Measurements from ENCODE around the gene RXFP2. TPM values are rescaled to one million over a fixed set of nuclear protein-coding genes. Genes with fewer than 3 reads are reported as not detected.

RXFP2 gene
- total RNA-seq, 1 experiment from 2014 or later, result not detected

DNA sequence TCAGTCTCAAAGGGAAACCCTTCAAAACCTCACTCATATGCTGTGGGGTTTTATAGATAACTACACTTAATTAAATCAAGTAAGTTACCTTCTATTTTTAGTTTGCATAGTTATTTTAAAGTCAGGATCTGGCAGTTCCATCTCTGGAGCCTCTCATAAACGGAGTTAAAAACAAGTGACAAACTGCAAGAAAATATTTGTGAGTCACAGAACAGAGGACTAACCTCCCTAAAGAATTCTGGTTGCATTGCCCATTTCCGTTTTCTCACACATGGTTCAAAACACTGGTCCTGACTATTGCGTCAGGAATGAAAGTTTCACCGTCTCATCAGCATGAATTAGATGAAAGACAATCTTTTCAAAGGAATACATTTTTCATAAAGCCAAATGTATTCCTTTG, 10.6 kb downstream of the RXFP2 start:
- DNase-seq, result no peak
- H3K9me3 ChIP-seq (replicated peaks), result no peaks in the 10 kb centered on the region
- H3K36me3 ChIP-seq, result no peaks in the 10 kb centered on the region
- H3K4me3 ChIP-seq, result no peak overlapping the region
- H3K27me3 ChIP-seq, result peaks cover 14% of the 10 kb centered on the region; the same call in 1 of the 2 replicates
- H3K27ac ChIP-seq, result no peak overlapping the region
- H3K4me1 ChIP-seq, result no peaks in the 10 kb centered on the region

- Histone ChIP-seq H3K27ac (no peak overlapping the region), H3K36me3 (no peaks in the 10 kb centered on the region), H3K9me3 (replicated peaks) (no peaks in the 10 kb centered on the region), H3K4me3 (no peak overlapping the region), H3K27me3 (peaks cover 16% of the 10 kb centered on the region; the same call in 1 of the 2 replicates), H3K4me1 (0 out of 2 replicates have a peak, but pooled peaks cover 3% of the 10 kb centered on the region)
- DNase-seq, result no peak
These were observed 15.9 kb downstream of the RXFP2 start for GRCh38 chr13:31755211-31755610.

- Histone ChIP-seq H3K36me3 (no peaks in the 10 kb centered on the region), H3K27me3 (peaks cover 16% of the 10 kb centered on the region; the same call in 1 of the 2 replicates), H3K4me1 (0 out of 2 replicates have a peak, but pooled peaks cover 3% of the 10 kb centered on the region), H3K27ac (no peak overlapping the region), H3K4me3 (no peak overlapping the region), H3K9me3 (replicated peaks) (no peaks in the 10 kb centered on the region)
- no peak for DNase-seq
These were observed 16.5 kb downstream of the RXFP2 start for GRCh38 chr13:31755803-31756212.

GRCh38 chr13:31756346-31756745, 17.0 kb downstream of the RXFP2 start:
- Histone ChIP-seq H3K36me3 (no peaks in the 10 kb centered on the region), H3K27ac (no peak overlapping the region), H3K27me3 (peaks cover 16% of the 10 kb centered on the region; the same call in 1 of the 2 replicates), H3K4me1 (0 out of 2 replicates have a peak, but pooled peaks cover 3% of the 10 kb centered on the region), H3K9me3 (replicated peaks) (no peaks in the 10 kb centered on the region), H3K4me3 (no peak overlapping the region)
- peak; percentile 13 to 31 for DNase-seq

- no peaks in the 10 kb centered on the region for H3K27me3 ChIP-seq
- H3K36me3 ChIP-seq, result no peaks in the 10 kb centered on the region
- DNase-seq, result no peak
- H3K4me3 ChIP-seq, result no peak overlapping the region
- H3K4me1 ChIP-seq, result no peaks in the 10 kb centered on the region
- no peaks in the 10 kb centered on the region for H3K9me3 ChIP-seq (replicated peaks)
- no peak overlapping the region for H3K27ac ChIP-seq
These were observed 22.6 kb downstream of the RXFP2 start for GRCh38 chr13:31761951-31762350.

DNA sequence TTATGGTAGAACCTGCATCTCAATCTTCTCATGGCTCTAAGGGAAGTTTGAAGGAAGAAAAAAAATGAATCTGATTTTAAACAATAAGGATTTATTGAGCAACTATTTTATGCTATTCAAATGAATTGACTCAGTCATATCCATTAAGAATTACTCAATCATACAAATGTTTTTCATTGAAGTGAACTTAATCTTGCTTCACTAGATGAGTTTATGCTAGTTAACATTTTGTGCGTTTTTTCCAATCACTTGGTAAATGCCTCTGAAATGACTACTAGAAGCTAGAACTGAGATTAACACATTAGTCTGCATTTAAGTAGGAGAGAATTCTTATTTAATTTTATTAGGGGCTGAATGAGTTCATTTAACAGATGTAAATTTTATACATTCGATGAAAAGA, 25.2 kb downstream of the RXFP2 start:
- Histone ChIP-seq H3K4me1 (no peaks in the 10 kb centered on the region), H3K36me3 (no peaks in the 10 kb centered on the region), H3K4me3 (no peak overlapping the region), H3K27ac (no peak overlapping the region), H3K27me3 (no peaks in the 10 kb centered on the region), H3K9me3 (replicated peaks) (no peaks in the 10 kb centered on the region)
- DNase-seq, result no peak

DNA sequence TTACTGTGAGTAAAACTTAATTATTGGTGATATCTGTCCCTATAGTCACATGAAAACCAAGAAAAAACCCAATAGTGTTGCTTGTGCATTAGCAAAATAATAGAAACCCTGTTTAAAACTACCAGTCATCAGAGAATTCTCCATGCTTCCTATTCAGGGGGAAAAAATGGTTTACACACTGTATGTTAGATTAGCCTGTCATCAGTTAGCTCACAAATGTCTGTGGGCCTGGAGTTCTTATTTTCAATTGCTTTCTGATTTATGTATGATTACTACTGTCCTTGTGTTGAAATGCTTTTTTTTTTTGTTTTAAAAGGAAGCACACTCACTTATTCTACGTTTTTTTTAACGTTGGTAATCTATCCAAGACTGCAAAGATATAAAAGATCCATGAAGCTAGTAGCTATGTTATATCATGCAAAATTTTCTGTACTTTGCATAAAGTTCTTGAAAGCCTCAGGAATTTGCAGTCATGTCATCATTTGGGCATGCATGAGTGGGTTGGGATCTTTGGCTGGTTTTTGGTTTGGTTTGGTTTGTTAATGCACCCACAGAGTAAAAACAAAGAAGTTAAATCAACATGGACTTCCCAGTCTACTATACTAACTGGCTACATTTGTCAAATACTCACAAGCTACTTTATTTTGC, 25.9 kb downstream of the RXFP2 start:
- Histone ChIP-seq H3K9me3 (replicated peaks) (no peaks in the 10 kb centered on the region), H3K4me1 (no peaks in the 10 kb centered on the region), H3K27me3 (no peaks in the 10 kb centered on the region), H3K27ac (no peak overlapping the region), H3K4me3 (no peak overlapping the region), H3K36me3 (no peaks in the 10 kb centered on the region)
- DNase-seq, result no peak

DNA sequence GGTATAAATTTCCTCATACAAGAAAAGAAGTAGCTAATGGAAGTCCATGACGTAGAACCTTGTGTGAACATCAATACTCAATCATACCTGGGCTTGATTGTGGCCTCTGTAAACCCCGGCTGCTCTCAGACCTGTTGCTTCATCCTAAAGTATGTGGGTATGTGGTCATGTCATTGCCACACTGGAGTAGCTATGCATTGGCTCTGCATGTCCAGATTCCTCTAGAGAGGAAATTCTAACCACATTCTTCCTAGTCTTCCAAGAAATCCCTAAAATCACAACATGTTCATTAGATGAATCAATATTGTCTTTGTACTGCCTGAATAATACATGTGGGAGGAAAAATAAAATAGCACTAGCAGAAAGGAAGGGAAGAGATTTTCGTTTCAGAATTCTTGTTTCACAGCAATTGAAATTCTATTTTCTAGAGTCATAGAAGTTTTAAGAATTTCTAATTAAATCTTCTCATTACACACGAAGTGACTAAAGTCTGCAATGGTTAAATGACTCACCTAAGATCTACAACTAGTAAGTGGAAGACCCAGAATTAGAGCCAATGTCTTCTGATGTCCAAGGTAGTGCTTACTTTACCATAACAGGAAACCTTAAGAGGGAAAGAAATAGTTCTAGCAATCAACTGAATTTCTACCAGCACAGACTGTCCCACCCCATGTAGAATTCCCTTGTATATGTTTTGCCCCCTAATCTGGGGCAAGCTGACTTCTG, 28.0 kb downstream of the RXFP2 start:
- H3K9me3 ChIP-seq (replicated peaks), result no peaks in the 10 kb centered on the region
- H3K27ac ChIP-seq, result no peak overlapping the region
- DNase-seq, result no peak
- H3K4me1 ChIP-seq, result no peaks in the 10 kb centered on the region
- H3K36me3 ChIP-seq, result no peaks in the 10 kb centered on the region
- H3K27me3 ChIP-seq, result no peaks in the 10 kb centered on the region
- no peak overlapping the region for H3K4me3 ChIP-seq

DNA sequence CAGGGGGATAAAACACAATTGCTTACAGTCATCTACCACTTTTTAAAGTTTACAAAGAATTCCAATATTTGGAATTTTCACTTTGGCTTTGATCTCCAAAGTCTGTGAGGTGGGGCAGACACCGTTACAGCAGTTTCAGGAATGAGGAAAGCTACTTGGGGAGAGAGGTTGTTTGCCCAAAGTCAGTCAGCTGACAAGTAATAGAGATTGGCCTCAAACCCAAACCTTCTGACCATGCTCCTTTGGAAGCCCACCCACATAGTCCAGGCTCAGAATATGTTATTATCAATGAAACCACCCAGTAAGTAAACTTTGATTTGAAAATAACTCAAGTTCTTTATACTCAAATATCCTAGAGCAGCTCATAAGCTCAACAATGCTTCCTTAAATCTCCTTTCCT, 29.0 kb downstream of the RXFP2 start:
- Histone ChIP-seq H3K27me3 (no peaks in the 10 kb centered on the region; the same call in 1 of the 2 replicates), H3K4me3 (no peak overlapping the region), H3K9me3 (replicated peaks) (no peaks in the 10 kb centered on the region), H3K36me3 (no peaks in the 10 kb centered on the region), H3K4me1 (no peaks in the 10 kb centered on the region; the same call in 1 of the 2 replicates), H3K27ac (no peak overlapping the region)
- no peak for DNase-seq

GRCh38 chr13:31769575-31769974, 30.2 kb downstream of the RXFP2 start:
- Histone ChIP-seq H3K4me3 (no peak overlapping the region), H3K9me3 (replicated peaks) (no peaks in the 10 kb centered on the region), H3K36me3 (no peaks in the 10 kb centered on the region), H3K27ac (no peak overlapping the region), H3K27me3 (no peaks in the 10 kb centered on the region; the same call in 1 of the 2 replicates), H3K4me1 (no peaks in the 10 kb centered on the region; the same call in 1 of the 2 replicates)
- no peak for DNase-seq

DNA sequence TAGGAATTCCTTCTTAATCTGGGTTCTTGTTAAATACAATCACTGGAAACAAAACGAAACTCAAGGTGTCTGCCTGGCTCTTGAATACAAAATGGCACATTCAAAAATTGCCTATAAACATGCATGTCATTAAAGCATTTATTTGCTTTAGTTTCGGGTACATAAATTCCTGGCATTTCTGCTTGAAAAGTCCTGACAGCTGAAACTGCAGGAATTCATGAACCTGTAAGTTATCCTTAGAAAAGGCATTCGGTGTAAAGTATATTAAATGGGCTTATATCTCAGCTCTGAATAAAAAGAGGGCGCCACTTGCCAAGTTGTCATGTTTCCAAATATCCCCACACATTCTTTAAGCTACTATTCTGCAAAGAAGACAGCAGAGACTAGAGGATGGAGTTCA, 32.9 kb downstream of the RXFP2 start:
- Histone ChIP-seq H3K27me3 (no peaks in the 10 kb centered on the region; the same call in 1 of the 2 replicates), H3K4me3 (no peak overlapping the region), H3K27ac (no peak overlapping the region), H3K4me1 (no peaks in the 10 kb centered on the region; the same call in 1 of the 2 replicates), H3K9me3 (replicated peaks) (no peaks in the 10 kb centered on the region), H3K36me3 (no peaks in the 10 kb centered on the region)
- DNase-seq, result no peak

GRCh38 chr13:31773538-31773937, 34.2 kb downstream of the RXFP2 start:
- DNase-seq, result no peak
- no peak overlapping the region for H3K27ac ChIP-seq
- no peaks in the 10 kb centered on the region; the same call in 1 of the 2 replicates for H3K4me1 ChIP-seq
- no peaks in the 10 kb centered on the region for H3K9me3 ChIP-seq (replicated peaks)
- no peaks in the 10 kb centered on the region; the same call in 1 of the 2 replicates for H3K27me3 ChIP-seq
- H3K4me3 ChIP-seq, result no peak overlapping the region
- no peaks in the 10 kb centered on the region for H3K36me3 ChIP-seq

DNA sequence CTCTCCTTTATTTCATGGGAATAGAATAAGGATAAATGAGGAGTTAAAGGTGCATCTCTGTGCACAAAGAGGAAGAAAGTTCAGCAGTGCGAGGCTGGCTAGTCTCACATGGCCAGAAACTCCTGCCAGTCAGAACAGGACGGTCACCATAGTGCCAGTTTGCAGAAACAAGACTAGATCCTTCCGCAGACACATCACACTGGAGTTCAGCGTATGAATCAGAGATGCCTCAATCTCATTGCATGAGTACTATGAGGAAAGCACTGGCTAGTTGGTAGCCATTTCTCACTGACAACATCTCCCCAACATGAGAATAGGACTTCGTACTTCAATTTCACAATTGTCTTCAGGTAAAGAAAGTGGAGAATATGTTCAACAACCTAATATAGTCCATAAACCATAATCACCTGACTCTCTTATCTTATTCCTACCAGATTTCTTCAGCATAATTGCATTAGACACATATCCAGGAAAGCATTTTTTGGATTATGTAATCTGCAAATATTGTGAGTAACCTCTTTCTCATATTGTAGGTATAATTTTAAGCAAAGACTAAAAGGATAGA, 34.9 kb downstream of the RXFP2 start:
- H3K27ac ChIP-seq, result no peak overlapping the region
- no peaks in the 10 kb centered on the region; the same call in 1 of the 2 replicates for H3K27me3 ChIP-seq
- H3K9me3 ChIP-seq (replicated peaks), result no peaks in the 10 kb centered on the region
- DNase-seq, result no peak
- no peaks in the 10 kb centered on the region for H3K36me3 ChIP-seq
- no peaks in the 10 kb centered on the region; the same call in 1 of the 2 replicates for H3K4me1 ChIP-seq
- no peak overlapping the region for H3K4me3 ChIP-seq

- no peaks in the 10 kb centered on the region; the same call in 1 of the 2 replicates for H3K27me3 ChIP-seq
- no peak overlapping the region for H3K4me3 ChIP-seq
- no peaks in the 10 kb centered on the region for H3K9me3 ChIP-seq (replicated peaks)
- no peaks in the 10 kb centered on the region for H3K36me3 ChIP-seq
- no peak for DNase-seq
- no peak overlapping the region for H3K27ac ChIP-seq
- no peaks in the 10 kb centered on the region; the same call in 1 of the 2 replicates for H3K4me1 ChIP-seq
These were observed 35.8 kb downstream of the RXFP2 start for GRCh38 chr13:31775148-31775547.

DNA sequence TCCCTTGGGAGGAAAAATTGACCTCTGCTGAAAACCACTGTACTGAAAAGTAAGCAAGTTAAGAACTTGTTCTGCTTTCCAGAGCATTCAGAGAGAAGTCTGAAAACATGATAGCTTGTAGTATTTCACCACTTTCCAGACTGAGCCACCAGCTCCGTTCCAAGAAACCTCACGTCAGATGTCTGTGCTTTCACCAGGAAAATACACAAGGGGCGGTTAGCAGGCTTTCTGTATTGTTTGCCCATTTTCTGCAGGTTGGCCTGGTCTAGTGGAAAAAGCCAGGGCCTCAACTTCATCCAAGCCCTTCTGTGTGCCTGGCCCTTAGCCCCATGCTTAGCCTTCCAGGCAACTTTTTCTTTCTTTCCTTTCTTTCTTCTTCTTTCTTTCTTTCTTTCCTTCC, 36.4 kb downstream of the RXFP2 start:
- Histone ChIP-seq H3K4me1 (no peaks in the 10 kb centered on the region; the same call in 1 of the 2 replicates), H3K36me3 (no peaks in the 10 kb centered on the region), H3K9me3 (replicated peaks) (no peaks in the 10 kb centered on the region), H3K27ac (no peak overlapping the region), H3K4me3 (no peak overlapping the region), H3K27me3 (no peaks in the 10 kb centered on the region; the same call in 1 of the 2 replicates)
- no peak for DNase-seq
